ENCODE measurements around the gene KCNMB4. TPM values are rescaled to one million over a fixed set of nuclear protein-coding genes. Genes with fewer than 3 reads are reported as not detected.

KCNMB4 gene
- total RNA-seq, 2 donors from 2014 or later: 2.8 to 3.2 TPM

DNA sequence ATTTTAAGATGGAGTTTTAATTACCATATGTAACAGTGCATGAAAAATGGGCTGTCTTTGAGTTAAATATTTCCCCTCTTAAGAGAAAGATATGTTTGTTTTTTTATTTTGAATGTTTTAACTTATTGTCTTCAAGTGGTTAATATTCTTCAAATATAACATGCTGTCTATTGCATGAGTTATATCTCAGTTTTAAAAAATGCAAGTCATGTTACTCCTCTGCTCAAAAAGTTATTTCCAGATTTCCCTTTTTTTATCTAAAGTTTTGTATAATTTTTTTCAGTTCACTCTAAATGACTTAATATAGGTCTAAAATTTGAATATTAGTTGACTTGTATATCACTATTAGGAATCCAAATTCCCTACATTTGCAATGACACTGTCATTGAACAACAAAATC, 5.9 kb upstream of the KCNMB4 start:
- TF ChIP-seq, protein P1, sequence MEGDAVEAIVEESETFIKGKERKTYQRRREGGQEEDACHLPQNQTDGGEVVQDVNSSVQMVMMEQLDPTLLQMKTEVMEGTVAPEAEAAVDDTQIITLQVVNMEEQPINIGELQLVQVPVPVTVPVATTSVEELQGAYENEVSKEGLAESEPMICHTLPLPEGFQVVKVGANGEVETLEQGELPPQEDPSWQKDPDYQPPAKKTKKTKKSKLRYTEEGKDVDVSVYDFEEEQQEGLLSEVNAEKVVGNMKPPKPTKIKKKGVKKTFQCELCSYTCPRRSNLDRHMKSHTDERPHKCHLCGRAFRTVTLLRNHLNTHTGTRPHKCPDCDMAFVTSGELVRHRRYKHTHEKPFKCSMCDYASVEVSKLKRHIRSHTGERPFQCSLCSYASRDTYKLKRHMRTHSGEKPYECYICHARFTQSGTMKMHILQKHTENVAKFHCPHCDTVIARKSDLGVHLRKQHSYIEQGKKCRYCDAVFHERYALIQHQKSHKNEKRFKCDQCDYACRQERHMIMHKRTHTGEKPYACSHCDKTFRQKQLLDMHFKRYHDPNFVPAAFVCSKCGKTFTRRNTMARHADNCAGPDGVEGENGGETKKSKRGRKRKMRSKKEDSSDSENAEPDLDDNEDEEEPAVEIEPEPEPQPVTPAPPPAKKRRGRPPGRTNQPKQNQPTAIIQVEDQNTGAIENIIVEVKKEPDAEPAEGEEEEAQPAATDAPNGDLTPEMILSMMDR (IDR thresholded peaks at IDR 0.05): no peak
- H3K9me3 ChIP-seq: no peaks in the 10 kb centered on the region
- no peak overlapping the region for H3K27ac ChIP-seq
- no peaks in the 10 kb centered on the region for H3K27me3 ChIP-seq
- no peaks in the 10 kb centered on the region for H3K36me3 ChIP-seq
- H3K4me1 ChIP-seq: peaks cover 0 to 4% of the 10 kb centered on the region in 2 donors
- H3K4me3 ChIP-seq: no peak overlapping the region
- no peak for DNase-seq (ENCODE audit: low spot score)

DNA sequence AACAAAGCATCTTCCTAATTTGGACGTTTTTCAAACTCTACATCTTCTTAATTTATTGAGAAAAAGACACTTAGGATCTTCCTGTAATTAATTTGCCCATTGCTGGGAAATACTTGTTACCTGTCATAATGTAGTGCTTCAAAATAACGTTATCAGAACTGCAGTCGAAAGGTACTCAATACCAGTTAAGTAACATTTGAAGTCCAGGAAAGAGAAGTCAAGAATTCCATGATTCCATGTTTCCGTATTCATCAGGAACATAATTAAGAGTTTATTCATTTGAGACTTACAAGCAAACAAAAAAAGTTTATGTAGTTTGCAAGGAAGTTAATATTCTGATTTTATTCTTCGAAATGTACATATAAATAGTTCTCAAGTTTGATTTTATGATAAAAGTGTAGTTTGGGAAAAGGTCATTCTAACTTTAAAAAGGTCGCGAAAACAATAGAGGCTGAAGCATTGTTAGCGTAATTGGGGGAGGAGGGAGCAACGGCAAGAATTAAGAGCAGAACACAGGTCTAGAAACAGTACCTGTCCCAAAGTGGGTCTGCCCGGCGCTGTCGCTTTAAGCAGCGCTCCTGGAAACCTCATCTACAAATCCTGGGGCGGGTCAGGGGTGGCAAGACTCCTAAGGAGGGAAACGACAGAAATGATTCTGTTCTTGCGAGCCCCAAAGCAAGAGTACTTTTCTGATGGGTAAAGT, 1.2 kb upstream of the KCNMB4 start:
- H3K4me3 ChIP-seq: peak overlapping the region; percentile 73 to 86
- H3K27me3 ChIP-seq: no peaks in the 10 kb centered on the region
- H3K27ac ChIP-seq: no peak overlapping the region
- peaks cover 0 to 9% of the 10 kb centered on the region in 2 donors for H3K4me1 ChIP-seq
- TF ChIP-seq, protein P1 (IDR thresholded peaks at IDR 0.05): no peak
- no peak for DNase-seq (ENCODE audit: low spot score)
- no peaks in the 10 kb centered on the region for H3K36me3 ChIP-seq
- H3K9me3 ChIP-seq: no peaks in the 10 kb centered on the region

DNA sequence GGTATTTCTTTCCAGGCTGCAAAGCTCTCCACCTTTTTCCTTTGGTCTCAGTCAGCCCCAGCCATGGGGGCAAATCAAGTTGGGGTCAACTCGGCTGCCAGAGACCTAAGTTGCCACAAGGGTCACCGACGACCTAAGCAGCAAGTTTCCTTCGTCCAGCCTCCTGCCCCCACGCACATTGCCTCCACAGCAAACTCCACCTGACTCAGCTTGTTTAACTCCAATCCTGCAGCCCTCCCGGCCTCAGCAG, 767 bp upstream of the KCNMB4 start:
- no peaks in the 10 kb centered on the region for H3K9me3 ChIP-seq
- TF ChIP-seq, protein P1 (IDR thresholded peaks at IDR 0.05): no peak
- no peaks in the 10 kb centered on the region for H3K36me3 ChIP-seq
- peaks cover 0 to 9% of the 10 kb centered on the region in 2 donors for H3K4me1 ChIP-seq
- no peaks in the 10 kb centered on the region for H3K27me3 ChIP-seq
- no peak for DNase-seq (ENCODE audit: low spot score)
- H3K27ac ChIP-seq: peak overlapping the region in 1 of 2 donors; percentile 66
- peak overlapping the region; percentile 73 to 86 for H3K4me3 ChIP-seq

DNA sequence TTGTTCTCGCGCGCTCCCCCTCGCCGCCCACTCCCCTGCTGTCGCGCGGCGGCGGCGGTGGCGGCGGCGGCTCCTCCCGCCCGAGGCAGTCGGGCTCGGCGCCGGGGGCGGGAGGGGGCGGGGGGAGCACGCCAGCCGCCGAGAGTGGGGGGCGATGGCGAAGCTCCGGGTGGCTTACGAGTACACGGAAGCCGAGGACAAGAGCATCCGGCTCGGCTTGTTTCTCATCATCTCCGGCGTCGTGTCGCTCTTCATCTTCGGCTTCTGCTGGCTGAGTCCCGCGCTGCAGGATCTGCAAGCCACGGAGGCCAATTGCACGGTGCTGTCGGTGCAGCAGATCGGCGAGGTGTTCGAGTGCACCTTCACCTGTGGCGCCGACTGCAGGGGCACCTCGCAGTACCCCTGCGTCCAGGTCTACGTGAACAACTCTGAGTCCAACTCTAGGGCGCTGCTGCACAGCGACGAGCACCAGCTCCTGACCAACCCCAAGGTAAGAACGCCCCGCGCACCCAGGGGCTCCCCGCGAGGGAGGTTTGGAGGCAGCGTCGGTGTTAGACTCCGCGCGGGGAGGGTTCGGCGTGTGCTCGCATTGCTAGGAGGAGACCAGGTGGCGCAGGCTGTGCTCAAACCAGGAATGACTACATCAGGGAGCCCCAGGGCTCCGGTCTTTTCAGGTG, 629 bp downstream of the KCNMB4 start:
- H3K9me3 ChIP-seq: no peaks in the 10 kb centered on the region
- peak overlapping the region; percentile 50 to 66 for H3K27ac ChIP-seq
- no peaks in the 10 kb centered on the region for H3K36me3 ChIP-seq
- no peak for DNase-seq (ENCODE audit: low spot score)
- H3K27me3 ChIP-seq: no peaks in the 10 kb centered on the region
- peaks cover 0 to 9% of the 10 kb centered on the region in 2 donors for H3K4me1 ChIP-seq
- H3K4me3 ChIP-seq: peak overlapping the region; percentile 73 to 86
- TF ChIP-seq, protein P1 (IDR thresholded peaks at IDR 0.05): no peak

DNA sequence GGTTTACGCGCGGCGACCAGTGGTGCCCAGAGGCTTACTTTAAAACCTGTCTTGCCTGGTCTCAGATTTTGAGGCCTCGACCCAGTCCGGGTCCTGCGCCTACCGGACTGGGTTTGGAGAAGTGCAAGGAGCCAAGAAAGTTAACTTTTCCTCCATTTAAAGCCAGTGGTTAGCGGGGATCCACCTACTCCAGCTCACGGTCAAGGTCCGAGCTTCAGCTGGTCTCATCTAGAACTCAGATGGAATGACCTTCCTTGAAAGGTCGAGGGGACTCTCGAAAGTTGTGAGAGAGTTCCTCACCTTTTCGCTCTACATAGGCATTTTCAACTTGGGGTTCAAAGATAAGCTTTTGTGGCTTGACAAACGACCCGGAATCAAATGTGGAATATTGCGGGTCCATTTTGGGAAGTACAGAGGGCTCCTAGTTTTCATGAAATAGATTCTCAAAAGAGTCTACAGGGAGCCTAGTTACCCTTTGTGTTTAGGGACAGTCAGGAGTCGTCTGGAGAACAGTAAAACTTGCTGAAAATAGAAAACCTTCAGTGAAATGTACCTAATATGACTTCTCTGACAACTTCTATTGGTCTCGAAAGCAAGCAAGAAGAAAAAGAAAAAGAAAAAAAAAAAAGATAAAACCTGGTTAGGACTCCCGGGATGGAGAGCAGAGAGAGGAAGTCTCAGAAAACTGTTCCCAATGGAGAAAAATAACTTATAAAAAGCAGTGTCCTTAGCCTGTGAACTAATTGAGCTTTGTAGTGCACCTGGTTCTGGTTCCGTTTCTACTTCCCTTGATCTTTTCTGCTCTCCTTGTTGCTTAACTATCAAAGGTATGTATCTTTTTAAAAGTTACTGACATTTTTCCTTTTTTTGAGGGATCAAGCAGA, 1.4 kb downstream of the KCNMB4 start:
- peak overlapping the region; percentile 50 to 66 for H3K27ac ChIP-seq

More for the DNA sequence above, 1.4 kb downstream of the KCNMB4 start:
- peaks cover 0 to 9% of the 10 kb centered on the region in 2 donors for H3K4me1 ChIP-seq
- H3K36me3 ChIP-seq: no peaks in the 10 kb centered on the region
- H3K4me3 ChIP-seq: peak overlapping the region; percentile 73 to 86
- TF ChIP-seq, protein P1 (IDR thresholded peaks at IDR 0.05): no peak
- H3K9me3 ChIP-seq: no peaks in the 10 kb centered on the region
- H3K27me3 ChIP-seq: no peaks in the 10 kb centered on the region
- DNase-seq (ENCODE audit: low spot score): no peak

All from right atrium auricular region (tissue), 2 donors.